NT2/D1 (cell line): ENCODE results near the gene PTPRN2.

Source experiments
- DNase-seq: peaks from one replicate; pipeline ENCODE4 v3.0.0-alpha.2; 2011; ENCODE audit warnings: low read depth, low spot score
- H3K27me3 ChIP-seq: 2 replicates; pipeline ENCODE4 v1.6.0; 2011; ENCODE audit warnings: mild to moderate bottlenecking; ENCODE audit not compliant: insufficient read length, insufficient read depth
- H3K36me3 ChIP-seq: 2 replicates; pipeline ENCODE4 v1.6.1; 2011; ENCODE audit warnings: mild to moderate bottlenecking, low read length, mixed read lengths; ENCODE audit not compliant: insufficient read depth, insufficient read length
- H3K4me1 ChIP-seq: 2 replicates; pipeline ENCODE4 v1.5.1; 2011; ENCODE audit not compliant: insufficient read depth, insufficient read length
- H3K4me3 ChIP-seq: 2 replicates; pipeline ENCODE4 v1.5.1; 2011; ENCODE audit warnings: low read depth; ENCODE audit not compliant: insufficient read length
- H3K9ac ChIP-seq: 2 replicates; pipeline ENCODE4 v1.6.0; 2011; ENCODE audit warnings: low read depth; ENCODE audit not compliant: insufficient read length
- H3K9me3 ChIP-seq: 2 replicates; pipeline ENCODE4 v1.5.1; 2011; ENCODE audit warnings: mild to moderate bottlenecking, low read length; ENCODE audit not compliant: insufficient read depth
- SUZ12 ChIP-seq: IDR thresholded peaks from 2 replicates; pipeline ENCODE4 v1.6.1; 2011; ENCODE audit not compliant: insufficient read length, insufficient read depth; ENCODE audit errors: extremely low read depth
- YY1 ChIP-seq: IDR thresholded peaks from 2 replicates; pipeline ENCODE4 v1.6.1; 2011; ENCODE audit not compliant: insufficient read length, insufficient read depth
- ZNF274 ChIP-seq: IDR thresholded peaks from 2 replicates; pipeline ENCODE4 v1.6.1; 2011; ENCODE audit warnings: mild to moderate bottlenecking, low read depth, low read length

Gene PTPRN2

DNA sequence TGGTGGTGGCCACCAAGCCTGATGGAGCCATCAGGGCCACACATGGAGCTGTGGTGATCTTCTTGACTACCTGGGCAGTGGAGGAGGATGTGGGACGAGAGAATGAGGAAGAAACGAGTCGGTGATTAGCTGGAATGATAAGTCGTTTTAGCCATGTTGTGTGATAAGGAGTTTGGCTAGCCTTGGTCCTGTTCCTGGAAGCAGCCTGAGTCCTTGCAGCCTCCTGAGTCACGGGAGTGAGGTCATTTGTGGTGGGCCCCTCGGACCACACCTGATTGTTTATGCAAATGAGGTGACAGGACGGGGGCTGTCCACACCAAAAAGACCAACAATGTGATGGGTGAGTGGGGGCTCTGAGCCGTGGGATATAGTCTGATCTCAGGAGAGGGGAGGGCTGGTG lies 554.4 kb downstream of the PTPRN2 start:
- Histone ChIP-seq H3K9ac (no peak overlapping the region), H3K4me3 (no peak overlapping the region), H3K36me3 (no peaks in the 10 kb centered on the region), H3K4me1 (no peaks in the 10 kb centered on the region), H3K9me3 (peaks cover 18% of the 10 kb centered on the region), H3K27me3 (no peaks in the 10 kb centered on the region)
- DNase-seq = no peak
- no peak for TF ChIP-seq ZNF274
- TF ChIP-seq SUZ12 = no peak
- no peak for TF ChIP-seq YY1

DNA sequence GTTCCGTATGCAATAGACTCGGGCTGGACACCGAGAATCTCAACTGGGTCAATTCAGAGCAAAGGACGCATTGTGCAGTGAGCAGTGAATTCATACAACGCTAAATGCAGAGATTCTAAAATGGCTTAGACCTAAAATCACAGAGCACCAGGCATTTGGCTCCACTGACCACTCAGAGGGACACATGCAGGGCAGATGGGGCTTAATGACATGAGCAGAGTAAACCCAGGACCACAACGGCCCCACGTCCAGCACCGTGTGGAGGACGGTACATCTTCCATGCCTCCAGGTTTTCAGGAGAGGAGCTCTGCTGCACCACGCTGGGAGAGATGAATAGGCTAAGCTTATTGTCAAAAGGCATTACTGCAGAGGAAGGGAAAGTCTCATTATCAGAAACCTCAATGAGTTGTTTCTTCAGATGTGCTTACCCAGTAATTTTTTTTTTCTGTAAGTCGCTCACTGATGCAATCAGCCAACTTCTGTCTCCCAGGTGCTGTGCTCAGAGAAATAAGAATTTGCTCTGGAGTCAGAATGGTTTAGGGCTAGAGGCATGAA lies 555.0 kb downstream of the PTPRN2 start:
- peaks cover 18% of the 10 kb centered on the region for H3K9me3 ChIP-seq
- H3K4me3 ChIP-seq = no peak overlapping the region
- H3K9ac ChIP-seq = no peak overlapping the region
- no peaks in the 10 kb centered on the region for H3K27me3 ChIP-seq
- no peaks in the 10 kb centered on the region for H3K36me3 ChIP-seq
- TF ChIP-seq YY1 (no peak), ZNF274 (no peak), SUZ12 (no peak)
- DNase-seq = no peak
- H3K4me1 ChIP-seq = no peaks in the 10 kb centered on the region

DNA sequence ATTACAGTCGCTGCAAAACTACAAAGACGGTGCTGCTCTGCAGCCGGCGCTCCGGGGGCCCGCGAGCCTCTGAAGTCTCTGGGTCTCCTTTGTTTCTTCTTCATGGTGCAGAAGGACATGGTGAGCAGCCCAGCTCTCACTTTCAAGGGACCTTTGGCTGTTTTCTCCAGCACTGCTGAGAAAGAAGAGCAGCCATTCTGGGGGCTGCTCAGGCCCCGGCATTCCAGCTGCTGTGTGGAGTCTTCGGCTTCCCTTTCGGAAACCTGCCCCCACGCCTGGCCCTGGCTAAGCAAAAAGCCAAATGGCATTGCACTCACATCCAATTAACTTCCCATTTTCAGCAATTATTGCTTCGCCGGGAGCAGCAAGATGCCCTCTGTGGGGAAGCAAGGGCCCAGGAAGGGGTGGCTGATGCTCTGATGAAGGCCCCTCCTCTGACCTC lies 555.7 kb downstream of the PTPRN2 start:
- Histone ChIP-seq H3K27me3 (no peaks in the 10 kb centered on the region), H3K36me3 (no peaks in the 10 kb centered on the region), H3K9me3 (peaks cover 18% of the 10 kb centered on the region), H3K4me1 (no peaks in the 10 kb centered on the region), H3K9ac (no peak overlapping the region), H3K4me3 (no peak overlapping the region)
- TF ChIP-seq ZNF274 (no peak), YY1 (no peak), SUZ12 (no peak)
- no peak for DNase-seq

DNA sequence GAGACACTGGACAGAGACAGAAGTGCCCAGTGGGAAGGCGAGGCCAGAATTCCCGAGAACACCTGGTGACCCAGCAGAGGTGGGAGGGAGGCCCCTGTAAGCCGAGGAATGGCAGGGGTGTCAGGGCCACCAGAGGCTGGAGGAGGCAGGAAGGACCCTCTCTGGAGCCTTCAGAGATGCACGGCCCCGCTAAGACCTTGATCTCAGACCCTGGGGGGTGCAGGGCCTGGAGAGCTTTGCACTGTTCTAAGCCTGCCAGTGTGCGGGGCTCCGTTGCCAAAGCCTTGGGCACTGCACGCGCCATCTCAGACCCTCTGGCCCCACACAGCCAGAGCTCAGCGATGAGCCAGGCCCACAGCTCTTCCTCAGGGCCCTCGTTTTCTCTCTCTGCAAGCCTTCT lies 557.1 kb downstream of the PTPRN2 start:
- Histone ChIP-seq H3K9me3 (peaks cover 18% of the 10 kb centered on the region), H3K9ac (no peak overlapping the region), H3K36me3 (no peaks in the 10 kb centered on the region), H3K4me3 (no peak overlapping the region), H3K4me1 (no peaks in the 10 kb centered on the region), H3K27me3 (no peaks in the 10 kb centered on the region)
- TF ChIP-seq YY1 = no peak
- no peak for TF ChIP-seq SUZ12
- no peak for TF ChIP-seq ZNF274
- no peak for DNase-seq

DNA sequence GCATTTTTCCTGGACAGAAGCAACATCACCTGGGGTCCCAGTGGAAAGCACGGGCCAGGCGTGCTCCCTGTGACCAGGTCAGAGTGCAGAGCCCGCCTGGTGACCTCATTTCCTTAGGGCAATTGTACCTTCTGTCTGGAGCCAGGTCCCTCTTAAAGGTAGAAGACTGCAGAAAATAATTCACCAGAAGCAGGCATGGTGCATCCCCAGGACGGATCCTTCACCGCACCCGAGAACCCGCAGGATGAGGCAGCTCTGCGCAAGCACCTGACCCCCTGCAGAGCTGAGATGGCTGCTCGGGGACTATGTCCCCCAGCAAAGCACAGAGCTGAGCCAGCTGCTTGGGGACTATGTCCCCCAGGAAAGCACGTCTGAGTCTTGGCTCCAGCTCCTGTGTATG lies 557.6 kb downstream of the PTPRN2 start:
- no peaks in the 10 kb centered on the region for H3K27me3 ChIP-seq
- H3K9me3 ChIP-seq = peaks cover 18% of the 10 kb centered on the region
- DNase-seq = no peak
- TF ChIP-seq SUZ12 (no peak), YY1 (no peak), ZNF274 (no peak)
- H3K4me3 ChIP-seq = no peak overlapping the region
- H3K9ac ChIP-seq = no peak overlapping the region
- H3K4me1 ChIP-seq = no peaks in the 10 kb centered on the region
- H3K36me3 ChIP-seq = no peaks in the 10 kb centered on the region

DNA sequence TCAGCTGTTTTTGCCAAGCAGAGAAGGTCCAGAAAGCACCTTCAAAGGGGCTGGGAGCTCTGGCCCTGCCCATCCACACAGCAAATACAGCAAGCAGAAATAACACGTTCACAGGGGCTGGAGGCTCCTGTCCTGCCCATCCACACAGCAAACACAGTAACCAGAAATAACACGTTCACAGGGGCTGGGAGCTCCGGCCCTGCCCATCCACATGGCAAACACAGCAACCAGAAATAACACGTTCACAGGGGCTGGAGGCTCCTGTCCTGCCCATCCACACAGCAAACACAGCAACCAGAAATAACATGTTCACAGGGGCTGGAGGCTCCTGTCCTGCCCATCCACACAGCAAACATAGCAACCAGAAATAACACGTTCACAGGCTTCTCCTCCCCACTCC lies 558.1 kb downstream of the PTPRN2 start:
- H3K9me3 ChIP-seq = peaks cover 15% of the 10 kb centered on the region
- H3K4me3 ChIP-seq = no peak overlapping the region
- H3K27me3 ChIP-seq = no peaks in the 10 kb centered on the region
- no peak overlapping the region for H3K9ac ChIP-seq
- H3K36me3 ChIP-seq = no peaks in the 10 kb centered on the region
- TF ChIP-seq YY1 (no peak), ZNF274 (no peak), SUZ12 (no peak)
- no peaks in the 10 kb centered on the region for H3K4me1 ChIP-seq
- no peak for DNase-seq

DNA sequence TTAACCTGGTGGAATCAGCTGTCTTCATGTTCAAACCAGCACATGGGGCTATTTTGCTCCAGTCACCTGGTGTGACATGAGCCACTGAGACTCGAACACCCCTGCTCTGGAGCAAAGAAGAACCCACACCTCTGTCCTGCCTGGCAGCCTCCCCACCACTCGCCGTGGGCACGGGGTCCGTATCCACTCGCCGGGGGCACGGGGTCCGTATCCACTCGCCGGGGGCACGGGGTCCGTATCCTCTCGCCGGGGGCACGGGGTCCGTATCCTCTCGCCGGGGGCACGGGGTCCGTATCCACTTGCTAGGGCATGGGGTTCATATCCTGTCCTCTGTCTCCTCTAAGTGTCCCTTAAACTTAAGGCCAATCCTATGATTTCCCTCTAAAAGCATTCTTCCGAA lies 558.7 kb downstream of the PTPRN2 start:
- TF ChIP-seq YY1 (no peak), SUZ12 (no peak), ZNF274 (no peak)

More for the DNA sequence above, 558.7 kb downstream of the PTPRN2 start:
- H3K36me3 ChIP-seq = no peaks in the 10 kb centered on the region
- H3K4me1 ChIP-seq = no peaks in the 10 kb centered on the region
- DNase-seq = no peak
- H3K27me3 ChIP-seq = no peaks in the 10 kb centered on the region
- peaks cover 10% of the 10 kb centered on the region for H3K9me3 ChIP-seq
- no peak overlapping the region for H3K4me3 ChIP-seq
- no peak overlapping the region for H3K9ac ChIP-seq
